ENCODE data around the gene PTAFR. TPM values are rescaled to one million over a fixed set of nuclear protein-coding genes. Genes with fewer than 3 reads are reported as not detected.

PTAFR gene
- total RNA-seq, 1 donor from 2014 or later = 0.08 TPM

DNA sequence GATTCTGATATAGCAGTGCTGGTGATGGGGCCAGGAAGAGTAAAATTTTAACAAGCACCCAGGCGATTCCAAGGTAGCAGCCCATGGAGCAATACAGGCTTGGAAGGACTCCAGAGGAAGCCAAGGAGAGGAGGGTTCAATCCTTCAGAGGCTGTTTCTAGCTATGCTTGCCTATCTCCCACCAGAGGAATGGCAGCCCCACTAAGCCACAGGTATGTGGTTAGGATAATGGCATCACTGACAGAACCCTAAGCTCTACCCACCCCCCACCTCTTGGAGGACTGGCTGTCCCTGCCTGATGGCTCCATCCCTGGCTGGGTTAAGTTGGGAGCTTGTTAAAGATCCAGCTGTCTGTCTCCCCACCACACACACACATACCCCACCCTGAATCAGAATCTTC is 19.3 kb upstream of the PTAFR start:
- peaks cover 18% of the 10 kb centered on the region for H3K36me3 Mint-ChIP-seq (ENCODE audit: unreplicated experiment)
- no peak for DNase-seq (ENCODE audit: extremely low spot score, unreplicated experiment)
- no peaks in the 10 kb centered on the region for H3K27me3 Mint-ChIP-seq (ENCODE audit: unreplicated experiment)
- TF ChIP-seq, protein P1, sequence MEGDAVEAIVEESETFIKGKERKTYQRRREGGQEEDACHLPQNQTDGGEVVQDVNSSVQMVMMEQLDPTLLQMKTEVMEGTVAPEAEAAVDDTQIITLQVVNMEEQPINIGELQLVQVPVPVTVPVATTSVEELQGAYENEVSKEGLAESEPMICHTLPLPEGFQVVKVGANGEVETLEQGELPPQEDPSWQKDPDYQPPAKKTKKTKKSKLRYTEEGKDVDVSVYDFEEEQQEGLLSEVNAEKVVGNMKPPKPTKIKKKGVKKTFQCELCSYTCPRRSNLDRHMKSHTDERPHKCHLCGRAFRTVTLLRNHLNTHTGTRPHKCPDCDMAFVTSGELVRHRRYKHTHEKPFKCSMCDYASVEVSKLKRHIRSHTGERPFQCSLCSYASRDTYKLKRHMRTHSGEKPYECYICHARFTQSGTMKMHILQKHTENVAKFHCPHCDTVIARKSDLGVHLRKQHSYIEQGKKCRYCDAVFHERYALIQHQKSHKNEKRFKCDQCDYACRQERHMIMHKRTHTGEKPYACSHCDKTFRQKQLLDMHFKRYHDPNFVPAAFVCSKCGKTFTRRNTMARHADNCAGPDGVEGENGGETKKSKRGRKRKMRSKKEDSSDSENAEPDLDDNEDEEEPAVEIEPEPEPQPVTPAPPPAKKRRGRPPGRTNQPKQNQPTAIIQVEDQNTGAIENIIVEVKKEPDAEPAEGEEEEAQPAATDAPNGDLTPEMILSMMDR (IDR thresholded peaks at IDR 0.05) = no peak
- H3K4me3 Mint-ChIP-seq (ENCODE audit: unreplicated experiment) = no peak overlapping the region
- H3K9me3 Mint-ChIP-seq (ENCODE audit: unreplicated experiment) = no peaks in the 10 kb centered on the region
- no peak overlapping the region for H3K27ac Mint-ChIP-seq (ENCODE audit: unreplicated experiment)
- H3K4me1 Mint-ChIP-seq (ENCODE audit: unreplicated experiment) = no peaks in the 10 kb centered on the region

DNA sequence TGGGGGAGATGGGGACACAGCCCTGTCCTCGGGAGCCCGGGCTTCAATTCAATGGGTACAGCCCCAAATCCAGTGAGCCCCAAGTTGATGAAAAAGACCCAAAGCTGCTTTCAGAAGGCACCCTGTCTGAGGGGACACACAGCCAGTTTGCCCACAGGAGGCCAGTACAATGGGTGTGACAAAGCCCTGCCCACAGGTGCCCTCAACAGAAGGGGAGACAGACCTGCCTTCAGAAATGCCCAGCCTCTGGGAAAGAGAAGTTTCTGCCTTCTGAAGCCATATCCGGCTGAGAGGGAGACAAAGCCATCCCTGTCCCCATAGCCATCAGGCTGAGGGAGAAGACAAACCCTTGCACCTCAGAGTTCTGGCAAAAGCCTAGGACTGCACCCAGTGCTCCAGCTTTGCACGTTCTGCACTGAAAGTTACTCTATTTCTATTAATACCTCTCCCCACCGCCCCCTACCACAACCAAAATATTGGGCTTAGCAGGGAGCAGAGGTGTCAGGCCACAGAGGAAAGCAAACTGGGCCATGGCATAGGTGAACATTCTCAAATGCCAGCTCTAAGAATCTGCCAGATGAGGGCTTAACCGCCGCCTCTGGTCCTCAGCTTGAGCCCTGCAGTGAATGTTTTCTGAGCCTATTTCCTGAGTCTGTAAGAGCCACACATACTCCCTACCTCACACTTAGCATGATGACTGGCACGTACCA is 18.0 kb upstream of the PTAFR start:
- Mint-ChIP-seq H3K36me3 (ENCODE audit: unreplicated experiment) (peaks cover 9% of the 10 kb centered on the region), H3K4me3 (ENCODE audit: unreplicated experiment) (no peak overlapping the region), H3K9me3 (ENCODE audit: unreplicated experiment) (no peaks in the 10 kb centered on the region), H3K27ac (ENCODE audit: unreplicated experiment) (no peak overlapping the region), H3K4me1 (ENCODE audit: unreplicated experiment) (no peaks in the 10 kb centered on the region), H3K27me3 (ENCODE audit: unreplicated experiment) (no peaks in the 10 kb centered on the region)
- TF ChIP-seq, protein P1 (IDR thresholded peaks at IDR 0.05) = no peak
- no peak for DNase-seq (ENCODE audit: extremely low spot score, unreplicated experiment)

DNA sequence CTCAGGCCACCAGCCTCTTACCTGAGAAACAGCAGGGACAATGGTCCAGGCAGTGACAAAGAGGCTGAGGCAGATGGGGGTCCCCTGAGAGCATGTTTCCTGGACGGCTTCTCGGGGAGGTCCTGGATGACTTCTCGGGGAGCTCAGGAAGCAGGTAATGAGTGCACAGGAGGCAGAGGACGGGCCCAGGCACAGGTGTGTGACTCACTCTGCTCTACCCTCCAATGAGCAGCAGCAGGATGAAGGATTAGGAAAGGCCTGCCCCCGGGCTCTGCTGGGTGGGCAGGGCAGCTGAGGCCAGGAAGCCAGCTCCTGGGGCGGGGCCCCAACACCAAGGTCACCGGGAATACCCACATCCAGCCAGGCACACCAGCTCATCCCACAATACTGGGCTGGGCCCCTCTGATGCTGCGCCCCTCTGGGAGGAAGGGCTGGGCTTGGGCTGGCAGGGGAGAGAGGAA is 17.2 kb upstream of the PTAFR start:
- no peaks in the 10 kb centered on the region for H3K27me3 Mint-ChIP-seq (ENCODE audit: unreplicated experiment)
- no peaks in the 10 kb centered on the region for H3K4me1 Mint-ChIP-seq (ENCODE audit: unreplicated experiment)
- TF ChIP-seq, protein P1 (IDR thresholded peaks at IDR 0.05) = no peak
- peaks cover 2% of the 10 kb centered on the region for H3K36me3 Mint-ChIP-seq (ENCODE audit: unreplicated experiment)
- H3K9me3 Mint-ChIP-seq (ENCODE audit: unreplicated experiment) = no peaks in the 10 kb centered on the region
- no peak overlapping the region for H3K4me3 Mint-ChIP-seq (ENCODE audit: unreplicated experiment)
- no peak for DNase-seq (ENCODE audit: extremely low spot score, unreplicated experiment)
- no peak overlapping the region for H3K27ac Mint-ChIP-seq (ENCODE audit: unreplicated experiment)

DNA sequence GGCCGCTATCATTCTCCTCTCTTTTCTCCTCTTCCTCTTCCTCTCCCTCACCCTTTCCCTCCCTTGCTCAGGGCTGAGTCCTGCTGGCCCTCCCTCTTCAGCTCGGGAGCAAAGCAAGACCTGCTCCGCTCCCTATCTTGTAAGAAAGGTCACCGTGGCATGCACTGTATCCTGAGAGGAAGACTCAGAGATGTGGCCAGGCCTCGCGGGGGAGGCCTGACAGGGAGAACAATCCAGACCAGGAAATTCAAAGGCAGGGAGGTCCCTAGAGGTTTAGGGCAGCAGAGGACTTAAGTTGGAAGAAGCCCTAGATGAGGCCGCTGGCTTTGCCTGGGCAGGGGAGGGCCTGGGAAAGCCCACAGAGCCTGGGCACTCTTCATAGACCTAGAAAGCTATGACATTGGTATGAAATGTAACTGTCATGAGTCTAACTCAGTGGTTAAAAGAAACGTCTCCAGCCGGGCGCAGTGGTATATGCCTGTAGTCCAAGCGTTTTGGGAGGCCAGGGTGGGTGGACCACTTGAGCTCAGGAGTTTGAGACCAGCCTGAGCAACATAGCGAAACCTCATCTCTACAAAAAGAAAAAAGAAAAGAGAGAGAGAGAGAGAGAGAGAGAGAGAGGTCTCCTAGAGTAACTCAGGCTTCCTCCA is 14.6 kb upstream of the PTAFR start:
- Mint-ChIP-seq H3K4me3 (ENCODE audit: unreplicated experiment) (no peak overlapping the region), H3K27ac (ENCODE audit: unreplicated experiment) (no peak overlapping the region), H3K4me1 (ENCODE audit: unreplicated experiment) (no peaks in the 10 kb centered on the region), H3K27me3 (ENCODE audit: unreplicated experiment) (no peaks in the 10 kb centered on the region), H3K36me3 (ENCODE audit: unreplicated experiment) (no peaks in the 10 kb centered on the region), H3K9me3 (ENCODE audit: unreplicated experiment) (no peaks in the 10 kb centered on the region)
- no peak for DNase-seq (ENCODE audit: extremely low spot score, unreplicated experiment)
- TF ChIP-seq, protein P1 (IDR thresholded peaks at IDR 0.05) = no peak

DNA sequence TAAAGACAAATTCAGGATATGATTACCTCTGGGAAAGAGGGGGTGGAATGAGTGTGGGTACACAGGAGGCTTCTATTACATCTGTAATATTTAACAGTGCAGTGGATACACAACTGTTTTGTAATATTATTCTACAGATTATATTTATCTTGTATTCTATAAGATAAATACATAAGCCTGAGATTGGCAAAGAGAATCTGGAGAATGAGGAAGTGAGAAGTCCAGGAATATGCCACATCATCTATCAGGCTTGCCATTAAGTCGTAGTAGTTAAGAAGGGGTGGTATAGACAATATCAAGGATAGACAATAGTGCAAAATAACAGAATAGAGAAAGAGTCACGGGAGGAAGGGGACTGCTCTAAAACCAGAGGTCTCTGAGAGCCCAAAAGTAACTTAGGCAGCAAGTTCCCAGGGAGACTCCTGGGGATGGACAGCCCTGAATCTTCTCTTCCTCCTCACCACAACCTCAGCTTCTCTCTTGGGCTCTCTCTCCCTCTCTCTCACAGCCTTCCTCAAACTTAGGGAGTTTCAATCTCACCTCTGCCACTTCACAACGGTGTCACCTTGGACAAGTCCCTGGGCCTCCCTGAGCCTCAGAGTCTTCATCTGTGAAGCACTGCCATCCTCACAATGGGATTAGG is 14.0 kb upstream of the PTAFR start:
- TF ChIP-seq, protein P1 (IDR thresholded peaks at IDR 0.05) = no peak
- Mint-ChIP-seq H3K27ac (ENCODE audit: unreplicated experiment) (no peak overlapping the region), H3K36me3 (ENCODE audit: unreplicated experiment) (no peaks in the 10 kb centered on the region), H3K4me3 (ENCODE audit: unreplicated experiment) (no peak overlapping the region), H3K4me1 (ENCODE audit: unreplicated experiment) (no peaks in the 10 kb centered on the region), H3K27me3 (ENCODE audit: unreplicated experiment) (no peaks in the 10 kb centered on the region), H3K9me3 (ENCODE audit: unreplicated experiment) (no peaks in the 10 kb centered on the region)
- DNase-seq (ENCODE audit: extremely low spot score, unreplicated experiment) = no peak

Data from osteocyte (in vitro differentiated cells).